Measurements from ENCODE around the gene DCANP1.

The DCANP1 gene

GRCh38 chr5:135453613-135454012, 6.5 kb upstream of the DCANP1 start:
- no peak overlapping the region for H3K23ac ChIP-seq (ENCODE audit: low read depth, low read length, poor library complexity)
- no peak overlapping the region for H4K8ac ChIP-seq (ENCODE audit: low read depth, low read length)
- H3K79me1 ChIP-seq (ENCODE audit: low read depth, low read length), result no peaks in the 10 kb centered on the region
- no peaks in the 10 kb centered on the region for H3K36me3 ChIP-seq (replicated peaks in 1 of 2; ENCODE audit: control insufficient read depth in 2 of 2, insufficient read depth in 2 of 2, low read length in 2 of 2)
- H3K18ac ChIP-seq (ENCODE audit: low read length), result no peak overlapping the region
- H2BK5ac ChIP-seq (ENCODE audit: low read length), result no peak overlapping the region
- H3K27me3 ChIP-seq (ENCODE audit: control insufficient read depth in 3 of 3, insufficient read depth in 3 of 3, low read depth in 1 of 3, low read length in 3 of 3), result peaks cover 0 to 10% (median 2%) of the 10 kb centered on the region in 3 experiments
- no peak for DNase-seq (ENCODE audit: low spot score)
- no peaks in the 10 kb centered on the region for H3K9me3 ChIP-seq (replicated peaks in 1 of 2; ENCODE audit: control insufficient read depth in 2 of 2, insufficient read depth in 1 of 2, low read depth in 1 of 2, low read length in 2 of 2)
- H2BK12ac ChIP-seq (ENCODE audit: low read length), result no peak overlapping the region
- H2AFZ ChIP-seq (ENCODE audit: low read length), result no peak overlapping the region
- H2BK15ac ChIP-seq (ENCODE audit: low read length), result no peak overlapping the region
- no peak overlapping the region for H3K4me3 ChIP-seq (ENCODE audit: low read length in 2 of 2)
- no peak overlapping the region for H3K14ac ChIP-seq (ENCODE audit: low read length)
- H2AK5ac ChIP-seq (ENCODE audit: low read depth, low read length), result no peak overlapping the region
- H2BK120ac ChIP-seq (ENCODE audit: low read depth, low read length), result no peak overlapping the region
- no peak overlapping the region for H3K4ac ChIP-seq (ENCODE audit: low read length)
- no peak overlapping the region for H3K27ac ChIP-seq (replicated peaks; ENCODE audit: low read length)
- no peak overlapping the region for H3K4me2 ChIP-seq (ENCODE audit: insufficient read depth, low read length, poor library complexity, severe bottlenecking)
- WGBS, 2 donors (ENCODE audit: extremely low coverage in 2 of 2, insufficient read length in 2 of 2, insufficient replicate concordance in 1 of 2), result no CpG with 5 or more reads among the region's 4 CpGs
- no peak overlapping the region for H3K9ac ChIP-seq (ENCODE audit: low read depth, low read length, poor library complexity)
- no peaks in the 10 kb centered on the region for H3K4me1 ChIP-seq (ENCODE audit: control insufficient read depth in 2 of 2, insufficient read depth in 1 of 2, low read depth in 1 of 2, low read length in 2 of 2)
- H4K91ac ChIP-seq (ENCODE audit: low read depth, low read length, poor library complexity), result no peak overlapping the region

- peaks cover 0 to 2% of the 10 kb centered on the region in 2 donors for H3K4me1 ChIP-seq (ENCODE audit: control insufficient read depth in 2 of 2, insufficient read depth in 1 of 2, low read depth in 1 of 2, low read length in 2 of 2)
- H2BK15ac ChIP-seq (ENCODE audit: low read length), result no peak within 1 kb of the TSS
- H3K23ac ChIP-seq (ENCODE audit: low read depth, low read length, poor library complexity), result no peak within 1 kb of the TSS
- no peak within 1 kb of the TSS for H4K8ac ChIP-seq (ENCODE audit: low read depth, low read length)
- H2BK120ac ChIP-seq (ENCODE audit: low read depth, low read length), result no peak within 1 kb of the TSS
- no peak within 1 kb of the TSS for H3K14ac ChIP-seq (ENCODE audit: low read length)
- H3K18ac ChIP-seq (ENCODE audit: low read length), result no peak within 1 kb of the TSS
- no peaks in the 10 kb centered on the region for H3K36me3 ChIP-seq (replicated peaks in 1 of 2; ENCODE audit: control insufficient read depth in 2 of 2, insufficient read depth in 2 of 2, low read length in 2 of 2)
- peaks cover 0 to 15% (median 0%) of the 10 kb centered on the region in 3 experiments for H3K27me3 ChIP-seq (ENCODE audit: control insufficient read depth in 3 of 3, insufficient read depth in 3 of 3, low read depth in 1 of 3, low read length in 3 of 3)
- no peak within 1 kb of the TSS for H2BK5ac ChIP-seq (ENCODE audit: low read length)
- no peak for DNase-seq (ENCODE audit: low spot score)
- no peak within 1 kb of the TSS for H2BK12ac ChIP-seq (ENCODE audit: low read length)
- H3K9ac ChIP-seq (ENCODE audit: low read depth, low read length, poor library complexity), result no peak within 1 kb of the TSS
- no peak within 1 kb of the TSS for H3K4me2 ChIP-seq (ENCODE audit: insufficient read depth, low read length, poor library complexity, severe bottlenecking)
- H4K91ac ChIP-seq (ENCODE audit: low read depth, low read length, poor library complexity), result no peak within 1 kb of the TSS
- no peak within 1 kb of the TSS for H3K4me3 ChIP-seq (ENCODE audit: low read length in 2 of 2)
- H3K9me3 ChIP-seq (replicated peaks in 1 of 2; ENCODE audit: control insufficient read depth in 2 of 2, insufficient read depth in 1 of 2, low read depth in 1 of 2, low read length in 2 of 2), result no peaks in the 10 kb centered on the region
- no peak within 1 kb of the TSS for H2AK5ac ChIP-seq (ENCODE audit: low read depth, low read length)
- no CpG with 5 or more reads among the region's 10 CpGs for WGBS, 2 donors (ENCODE audit: extremely low coverage in 2 of 2, insufficient read length in 2 of 2, insufficient replicate concordance in 1 of 2)
- H2AFZ ChIP-seq (ENCODE audit: low read length), result no peak within 1 kb of the TSS
- no peak within 1 kb of the TSS for H3K4ac ChIP-seq (ENCODE audit: low read length)
- H3K27ac ChIP-seq (replicated peaks; ENCODE audit: low read length), result no peak within 1 kb of the TSS
- H3K79me1 ChIP-seq (ENCODE audit: low read depth, low read length), result no peaks in the 10 kb centered on the region
Measured at GRCh38 chr5:135452321-135453030, 5.3 kb upstream of the DCANP1 start, which contains the start of gene TIFAB. TIFAB (minus strand) TSS chr5:135452351; CDS start chr5:135449939, 2,412 bp downstream.

GRCh38 chr5:135451581-135452320, 4.6 kb upstream of the DCANP1 start:
- H3K23ac ChIP-seq (ENCODE audit: low read depth, low read length, poor library complexity), result no peak overlapping the region
- no peak overlapping the region for H3K14ac ChIP-seq (ENCODE audit: low read length)
- no peaks in the 10 kb centered on the region for H3K36me3 ChIP-seq (replicated peaks in 1 of 2; ENCODE audit: control insufficient read depth in 2 of 2, insufficient read depth in 2 of 2, low read length in 2 of 2)
- H2BK12ac ChIP-seq (ENCODE audit: low read length), result no peak overlapping the region
- H2BK5ac ChIP-seq (ENCODE audit: low read length), result no peak overlapping the region
- H3K4me3 ChIP-seq (ENCODE audit: low read length in 2 of 2), result no peak overlapping the region
- no CpG with 5 or more reads among the region's 17 CpGs for WGBS, 2 donors (ENCODE audit: extremely low coverage in 2 of 2, insufficient read length in 2 of 2, insufficient replicate concordance in 1 of 2)
- H3K18ac ChIP-seq (ENCODE audit: low read length), result no peak overlapping the region
- H3K4me2 ChIP-seq (ENCODE audit: insufficient read depth, low read length, poor library complexity, severe bottlenecking), result no peak overlapping the region
- no peak overlapping the region for H3K4ac ChIP-seq (ENCODE audit: low read length)
- H2BK120ac ChIP-seq (ENCODE audit: low read depth, low read length), result no peak overlapping the region
- no peak for DNase-seq (ENCODE audit: low spot score)
- no peak overlapping the region for H2BK15ac ChIP-seq (ENCODE audit: low read length)
- no peaks in the 10 kb centered on the region for H3K9me3 ChIP-seq (replicated peaks in 1 of 2; ENCODE audit: control insufficient read depth in 2 of 2, insufficient read depth in 1 of 2, low read depth in 1 of 2, low read length in 2 of 2)
- H4K91ac ChIP-seq (ENCODE audit: low read depth, low read length, poor library complexity), result no peak overlapping the region
- no peak overlapping the region for H3K27ac ChIP-seq (replicated peaks; ENCODE audit: low read length)
- peaks cover 0 to 15% (median 0%) of the 10 kb centered on the region in 3 experiments for H3K27me3 ChIP-seq (ENCODE audit: control insufficient read depth in 3 of 3, insufficient read depth in 3 of 3, low read depth in 1 of 3, low read length in 3 of 3)
- H3K9ac ChIP-seq (ENCODE audit: low read depth, low read length, poor library complexity), result no peak overlapping the region
- H2AFZ ChIP-seq (ENCODE audit: low read length), result no peak overlapping the region
- no peak overlapping the region for H2AK5ac ChIP-seq (ENCODE audit: low read depth, low read length)
- H3K79me1 ChIP-seq (ENCODE audit: low read depth, low read length), result no peaks in the 10 kb centered on the region
- no peak overlapping the region for H4K8ac ChIP-seq (ENCODE audit: low read depth, low read length)
- H3K4me1 ChIP-seq (ENCODE audit: control insufficient read depth in 2 of 2, insufficient read depth in 1 of 2, low read depth in 1 of 2, low read length in 2 of 2), result peaks cover 0 to 2% of the 10 kb centered on the region in 2 donors

- Histone ChIP-seq H3K4me3 (ENCODE audit: low read length in 2 of 2) (no peak overlapping the region), H2BK12ac (ENCODE audit: low read length) (no peak overlapping the region), H2AK5ac (ENCODE audit: low read depth, low read length) (no peak overlapping the region), H2AFZ (ENCODE audit: low read length) (no peak overlapping the region), H3K4me1 (ENCODE audit: control insufficient read depth in 2 of 2, insufficient read depth in 1 of 2, low read depth in 1 of 2, low read length in 2 of 2) (peaks cover 0 to 2% of the 10 kb centered on the region in 2 donors), H3K27me3 (ENCODE audit: control insufficient read depth in 3 of 3, insufficient read depth in 3 of 3, low read depth in 1 of 3, low read length in 3 of 3) (peaks cover 0 to 10% (median 0%) of the 10 kb centered on the region in 3 experiments), H3K9me3 (replicated peaks in 1 of 2; ENCODE audit: control insufficient read depth in 2 of 2, insufficient read depth in 1 of 2, low read depth in 1 of 2, low read length in 2 of 2) (no peaks in the 10 kb centered on the region), H4K8ac (ENCODE audit: low read depth, low read length) (no peak overlapping the region), H3K4me2 (ENCODE audit: insufficient read depth, low read length, poor library complexity, severe bottlenecking) (no peak overlapping the region), H2BK5ac (ENCODE audit: low read length) (no peak overlapping the region), H3K9ac (ENCODE audit: low read depth, low read length, poor library complexity) (no peak overlapping the region), H3K27ac (replicated peaks; ENCODE audit: low read length) (no peak overlapping the region), H2BK15ac (ENCODE audit: low read length) (no peak overlapping the region), H3K14ac (ENCODE audit: low read length) (no peak overlapping the region), H2BK120ac (ENCODE audit: low read depth, low read length) (no peak overlapping the region), H3K23ac (ENCODE audit: low read depth, low read length, poor library complexity) (no peak overlapping the region), H3K18ac (ENCODE audit: low read length) (no peak overlapping the region), H3K4ac (ENCODE audit: low read length) (no peak overlapping the region), H3K36me3 (replicated peaks in 1 of 2; ENCODE audit: control insufficient read depth in 2 of 2, insufficient read depth in 2 of 2, low read length in 2 of 2) (no peaks in the 10 kb centered on the region), H3K79me1 (ENCODE audit: low read depth, low read length) (no peaks in the 10 kb centered on the region), H4K91ac (ENCODE audit: low read depth, low read length, poor library complexity) (no peak overlapping the region)
- WGBS, 2 donors (ENCODE audit: extremely low coverage in 2 of 2, insufficient read length in 2 of 2, insufficient replicate concordance in 1 of 2), result no CpG with 5 or more reads among the region's 2 CpGs
- DNase-seq (ENCODE audit: low spot score), result no peak
Measured at GRCh38 chr5:135450952-135451351, 3.8 kb upstream of the DCANP1 start.
